SK-N-SH (cell line): ENCODE data around the gene TNS4. TPM values are rescaled to one million over a fixed set of nuclear protein-coding genes. Genes with fewer than 3 reads are reported as not detected.

ENCODE experiments used
- CTCF ChIA-PET: fragments of 300-600, 350-600 bp; formaldehyde crosslinking; extraction: SDS; loops from one replicate; lab custom pipeline; 2021; lab: Yijun Ruan, JAX
- POLR2A ChIA-PET: fragments of 350-600 bp; sonication (Branson Sonifier 250); formaldehyde crosslinking; extraction: SDS; loops from one replicate; lab custom pipeline; 2020; ENCODE audit warnings: antibody characterized with exemption, inconsistent platforms; lab: Yijun Ruan, JAX
- DNase-seq: peaks from one replicate; pipeline ENCODE4 v3.0.0; 2012
- H2AFZ ChIP-seq: fragments of 200-600 bp; sonication (generic); 2 replicates; pipeline ENCODE4 v1.8.1; 2016; ENCODE audit warnings: antibody characterized with exemption, mild to moderate bottlenecking, low read depth
- H3F3A ChIP-seq: fragments of 200-600 bp; sonication (generic); replicated peaks from 2 replicates; pipeline ENCODE3; 2016; ENCODE audit warnings: antibody characterized with exemption, mild to moderate bottlenecking; ENCODE audit not compliant: insufficient read depth
- H3K27ac ChIP-seq, 2 experiments: fragments of 200-500 bp in 1 of 2; fragments of 200-600 bp in 1 of 2; sonication (Bioruptor generic) in 1 of 2; sonication (generic), shearing (Covaris generic) in 1 of 2; 2 replicates each; pipeline versions ENCODE4 v1.5.1 to v1.6.1; 2014 to 2016; ENCODE audit warnings: low read depth in 2 of 2, inconsistent platforms in 1 of 2, low read length in 1 of 2, mild to moderate bottlenecking in 1 of 2, mixed read lengths in 1 of 2
- H3K27me3 ChIP-seq: fragments of 200-600 bp; sonication (generic), shearing (Covaris generic); 2 replicates; pipeline ENCODE4 v1.6.1; 2016; ENCODE audit warnings: mixed run types; ENCODE audit not compliant: insufficient read depth
- H3K36me3 ChIP-seq, 2 experiments: fragments of 200-500 bp in 1 of 2; fragments of 200-600 bp in 1 of 2; sonication (Bioruptor generic) in 1 of 2; sonication (generic) in 1 of 2; replicated peaks in 1 of 2; 2 replicates each; pipeline versions ENCODE3 to v1.5.1; 2014 to 2016; ENCODE audit warnings: low read length in 1 of 2, mild to moderate bottlenecking in 1 of 2; ENCODE audit not compliant: insufficient read depth in 2 of 2, control insufficient read depth in 1 of 2
- H3K4me1 ChIP-seq, 2 experiments: fragments of 200-500 bp in 1 of 2; fragments of 200-600 bp in 1 of 2; sonication (Bioruptor generic) in 1 of 2; sonication (generic), shearing (Covaris generic) in 1 of 2; 2 replicates each; pipeline versions ENCODE4 v1.5.1 to v1.6.1; 2014 to 2016; ENCODE audit warnings: low read depth in 1 of 2, low read length in 1 of 2, mixed run types in 1 of 2; ENCODE audit not compliant: insufficient read depth in 2 of 2, control insufficient read depth in 1 of 2
- H3K4me2 ChIP-seq: fragments of 200-600 bp; sonication (generic), shearing (Covaris generic); 2 replicates; pipeline ENCODE4 v1.6.1; 2017; ENCODE audit warnings: mixed run types
- H3K4me3 ChIP-seq, 2 experiments: fragments of 200-500 bp in 1 of 2; fragments of 200-600 bp in 1 of 2; sonication (Bioruptor generic) in 1 of 2; sonication (generic), shearing (Covaris generic) in 1 of 2; 2 replicates each; pipeline versions ENCODE4 v1.5.1 to v1.8.1; 2014 to 2016; ENCODE audit warnings: low read depth in 2 of 2, inconsistent platforms in 1 of 2, low read length in 1 of 2, mild to moderate bottlenecking in 1 of 2, mixed read lengths in 1 of 2, moderate library complexity in 1 of 2
- H3K79me2 ChIP-seq: fragments of 200-600 bp; sonication (generic); 2 replicates; pipeline ENCODE4 v1.8.1; 2017; ENCODE audit warnings: mild to moderate bottlenecking; ENCODE audit not compliant: insufficient read depth
- H3K9ac ChIP-seq: fragments of 200-600 bp; sonication (generic); 2 replicates; pipeline ENCODE4 v1.6.1; 2017; ENCODE audit warnings: mixed run types
- H3K9me2 ChIP-seq: fragments of 200-600 bp; sonication (generic); 2 replicates; pipeline ENCODE4 v1.6.1; 2017; ENCODE audit warnings: mixed run types
- H3K9me3 ChIP-seq: fragments of 200-600 bp; sonication (generic); 2 replicates; pipeline ENCODE4 v1.6.1; 2017; ENCODE audit warnings: mixed run types, mild to moderate bottlenecking, moderate library complexity
- H4K20me1 ChIP-seq: fragments of 200-600 bp; sonication (generic); 2 replicates; pipeline ENCODE4 v1.6.1; 2017; ENCODE audit warnings: mild to moderate bottlenecking, mixed run types; ENCODE audit not compliant: insufficient read depth
- CHD2 ChIP-seq: fragments of 150-350 bp; IDR thresholded peaks from 2 replicates; pipeline ENCODE4 v1.6.1; 2018; ENCODE audit warnings: low read length; ENCODE audit not compliant: partially characterized antibody
- ELF1 ChIP-seq: IDR thresholded peaks from 2 replicates; pipeline ENCODE4 v1.4.0; 2012
- EP300 ChIP-seq, 2 experiments: IDR thresholded peaks; 2 replicates each; pipeline versions ENCODE4 v1.4.0 to v1.6.1; 2012; ENCODE audit warnings: borderline replicate concordance in 1 of 2, low read depth in 1 of 2, low read length in 1 of 2
- EZH2phosphoT487 ChIP-seq: fragments of 200-600 bp; sonication (generic); IDR thresholded peaks from 2 replicates; pipeline ENCODE4 v1.6.1; 2017; ENCODE audit warnings: low read depth, mixed run types, mild to moderate bottlenecking, antibody characterized with exemption, moderate library complexity, borderline replicate concordance
- FOXJ3 ChIP-seq: sonication (generic); formaldehyde crosslinking; IDR thresholded peaks from 2 replicates; pipeline ENCODE4 v1.5.1; 2020; ENCODE audit warnings: mild to moderate bottlenecking, missing genetic modification reagents
- GATA2 ChIP-seq: sonication (generic); formaldehyde crosslinking; IDR thresholded peaks from 2 replicates; pipeline ENCODE4 v1.5.0; 2020; ENCODE audit warnings: mild to moderate bottlenecking, missing genetic modification reagents
- MEF2A ChIP-seq: IDR thresholded peaks from 2 replicates; pipeline ENCODE4 v1.4.0; 2012; ENCODE audit warnings: low read depth, borderline replicate concordance
- MXI1 ChIP-seq: IDR thresholded peaks from 2 replicates; pipeline ENCODE4 v1.6.1; 2012; ENCODE audit warnings: mild to moderate bottlenecking, low read depth, low read length, improper control_type of control experiment
- NFIC ChIP-seq: IDR thresholded peaks from 2 replicates; pipeline ENCODE4 v1.4.0; 2012; ENCODE audit warnings: borderline replicate concordance
- RCOR1 ChIP-seq: fragments of 150-350 bp; IDR thresholded peaks from 2 replicates; pipeline ENCODE4 v1.6.1; 2017; ENCODE audit warnings: antibody characterized with exemption, low read length
- RFX5 ChIP-seq: IDR thresholded peaks from 2 replicates; pipeline ENCODE4 v1.6.1; 2012; ENCODE audit warnings: mild to moderate bottlenecking, improper control_type of control experiment, low read length
- RXRA ChIP-seq: IDR thresholded peaks from 2 replicates; pipeline ENCODE4 v1.4.0; 2012; ENCODE audit warnings: low read depth, mild to moderate bottlenecking, borderline replicate concordance
- TAF1 ChIP-seq: IDR thresholded peaks from 2 replicates; pipeline ENCODE4 v1.6.1; 2012; ENCODE audit warnings: low read depth, mild to moderate bottlenecking, low read length, moderate library complexity, borderline replicate concordance
- TCF12 ChIP-seq: IDR thresholded peaks from 2 replicates; pipeline ENCODE4 v1.4.0; 2012
- TEAD4 ChIP-seq: IDR thresholded peaks from 2 replicates; pipeline ENCODE4 v1.4.0; 2012; ENCODE audit warnings: mild to moderate bottlenecking, borderline replicate concordance; ENCODE audit not compliant: insufficient read depth
- WGBS: methylation state at CpG from one replicate; pipeline ENCODE4 v1.1.6; 2017; ENCODE audit warnings: low lambda C conversion rate; 5-methylcytosine and 5-hydroxymethylcytosine counted together
- polyA plus RNA-seq, 3 experiments: library from polyadenylated mRNA; depleted of rRNA; stranded (reverse); fragments of >200 nt; gene quantifications; 2 replicates each; pipeline ENCODE4 v1.2.3, GENCODE V29; 2012
- TF ChIP-seq, protein P1 (sequence below): IDR thresholded peaks from 2 replicates; pipeline ENCODE4; 2012
- TF ChIP-seq, protein P2 (sequence below): IDR thresholded peaks from 2 replicates; pipeline ENCODE4 v1.6.1; 2012; ENCODE audit warnings: mild to moderate bottlenecking, low read depth, low read length, moderate library complexity
- TF ChIP-seq, protein P3 (sequence below): fragments of 200-600 bp; sonication (generic); IDR thresholded peaks from 2 replicates; pipeline ENCODE4 v1.6.1; 2017; ENCODE audit warnings: antibody characterized with exemption, mild to moderate bottlenecking, moderate library complexity
- TF ChIP-seq, protein P4 (sequence below): IDR thresholded peaks from 2 replicates; pipeline ENCODE4 v1.4.0; 2012; ENCODE audit warnings: low read depth

TNS4 gene
- polyA plus RNA-seq, 1 of the 3 experiments (the other 2 are of a cell fraction) = not detected

DNA sequence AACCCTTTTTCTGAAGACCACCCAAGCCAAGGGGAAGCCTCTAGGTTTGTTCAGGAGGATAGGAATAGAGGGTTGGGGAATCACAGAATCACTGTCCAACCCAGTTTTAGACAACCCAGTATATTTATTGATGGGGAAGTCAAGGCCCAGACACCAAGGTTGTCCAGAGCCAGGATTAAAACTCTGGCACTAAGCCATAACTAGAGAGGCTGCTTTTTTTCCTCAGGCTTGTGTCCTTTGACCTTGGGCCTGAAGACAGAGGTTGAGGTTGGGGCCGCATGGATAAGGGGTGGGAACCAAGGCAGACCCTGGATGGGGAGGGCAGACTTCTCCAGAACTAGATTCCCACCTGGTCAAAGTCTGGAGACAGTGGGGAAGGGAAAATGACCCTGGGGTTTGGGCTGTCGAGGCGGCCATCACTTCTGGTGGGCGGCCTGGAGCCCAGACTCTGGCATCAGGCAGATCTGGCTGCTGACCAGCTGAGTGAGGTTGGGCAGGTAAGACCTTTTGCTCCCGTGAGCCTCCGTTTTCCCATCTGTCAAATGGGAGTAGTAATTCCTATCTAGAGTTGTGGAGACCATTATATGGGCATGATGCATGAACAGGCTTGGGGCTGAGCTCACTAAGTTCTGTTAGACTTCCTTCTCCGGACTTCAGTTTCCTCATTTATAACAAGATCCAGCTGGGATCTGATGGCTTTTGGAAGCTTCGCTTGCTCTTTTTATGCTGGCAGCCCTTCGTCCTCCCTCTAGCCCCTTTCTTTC lies 40.3 kb downstream of the TNS4 start:
- WGBS = 77% methylated on average over 8 of the region's 9 CpGs
- no peak overlapping the region for H3K4me2 ChIP-seq
- CTCF ChIA-PET = interaction anchor here (1.1 to 16.9 kb wide), 14 partner anchors 9 to 158 kb away, joined by 3 to 265 read pairs (median 7); partner anchors contain the start of gene IGFBP4

DNA sequence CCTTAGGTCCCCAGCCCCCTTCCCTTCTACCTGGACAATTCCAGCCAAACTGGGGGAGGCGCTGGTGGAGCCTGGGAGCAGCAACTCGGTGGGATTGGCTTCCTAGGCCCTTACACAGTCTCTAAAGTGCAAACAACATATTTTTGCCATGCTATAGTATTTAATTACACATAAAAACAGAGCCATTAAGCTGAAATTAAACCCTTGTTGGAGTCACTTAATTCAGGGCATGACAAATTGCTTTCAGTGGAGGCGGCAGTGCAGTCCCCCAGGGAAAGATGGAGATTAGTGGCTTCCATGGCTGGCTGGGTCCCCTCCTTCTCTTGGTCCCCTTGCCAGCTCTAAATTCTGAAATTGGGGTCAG lies 40.8 kb downstream of the TNS4 start:
- POLR2A ChIA-PET = interaction anchor here (1.3 to 2.8 kb wide), 5 partner anchors 9 to 153 kb away, joined by 3 to 15 read pairs (median 5); no protein-coding TSS in a partner anchor
- peak overlapping the region in 1 of 2 experiments; percentile 92; a peak in 2 of 4 replicates for H3K27ac ChIP-seq
- 0 out of 2 replicates have a peak, but pooled peaks have one; percentile 39 for TF ChIP-seq FOXJ3 (CRISPR knock-in tag)
- TF ChIP-seq, protein P1, sequence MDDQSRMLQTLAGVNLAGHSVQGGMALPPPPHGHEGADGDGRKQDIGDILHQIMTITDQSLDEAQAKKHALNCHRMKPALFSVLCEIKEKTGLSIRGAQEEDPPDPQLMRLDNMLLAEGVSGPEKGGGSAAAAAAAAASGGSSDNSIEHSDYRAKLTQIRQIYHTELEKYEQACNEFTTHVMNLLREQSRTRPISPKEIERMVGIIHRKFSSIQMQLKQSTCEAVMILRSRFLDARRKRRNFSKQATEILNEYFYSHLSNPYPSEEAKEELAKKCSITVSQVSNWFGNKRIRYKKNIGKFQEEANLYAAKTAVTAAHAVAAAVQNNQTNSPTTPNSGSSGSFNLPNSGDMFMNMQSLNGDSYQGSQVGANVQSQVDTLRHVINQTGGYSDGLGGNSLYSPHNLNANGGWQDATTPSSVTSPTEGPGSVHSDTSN = 0 out of 2 replicates have a peak, but pooled peaks have one; percentile 4
- no peak for TF ChIP-seq MEF2A
- TF ChIP-seq RCOR1 = peak; percentile 96
- TF ChIP-seq RFX5 = no peak
- peak in 1 of 2 experiments; percentile 92; a peak in 2 of 4 replicates for TF ChIP-seq EP300 (IDR thresholded peaks at IDR 0.05; ENCODE audit: borderline replicate concordance in 1 of 2, low read depth in 1 of 2, low read length in 1 of 2)
- no peak for TF ChIP-seq TAF1
- TF ChIP-seq, protein P2, sequence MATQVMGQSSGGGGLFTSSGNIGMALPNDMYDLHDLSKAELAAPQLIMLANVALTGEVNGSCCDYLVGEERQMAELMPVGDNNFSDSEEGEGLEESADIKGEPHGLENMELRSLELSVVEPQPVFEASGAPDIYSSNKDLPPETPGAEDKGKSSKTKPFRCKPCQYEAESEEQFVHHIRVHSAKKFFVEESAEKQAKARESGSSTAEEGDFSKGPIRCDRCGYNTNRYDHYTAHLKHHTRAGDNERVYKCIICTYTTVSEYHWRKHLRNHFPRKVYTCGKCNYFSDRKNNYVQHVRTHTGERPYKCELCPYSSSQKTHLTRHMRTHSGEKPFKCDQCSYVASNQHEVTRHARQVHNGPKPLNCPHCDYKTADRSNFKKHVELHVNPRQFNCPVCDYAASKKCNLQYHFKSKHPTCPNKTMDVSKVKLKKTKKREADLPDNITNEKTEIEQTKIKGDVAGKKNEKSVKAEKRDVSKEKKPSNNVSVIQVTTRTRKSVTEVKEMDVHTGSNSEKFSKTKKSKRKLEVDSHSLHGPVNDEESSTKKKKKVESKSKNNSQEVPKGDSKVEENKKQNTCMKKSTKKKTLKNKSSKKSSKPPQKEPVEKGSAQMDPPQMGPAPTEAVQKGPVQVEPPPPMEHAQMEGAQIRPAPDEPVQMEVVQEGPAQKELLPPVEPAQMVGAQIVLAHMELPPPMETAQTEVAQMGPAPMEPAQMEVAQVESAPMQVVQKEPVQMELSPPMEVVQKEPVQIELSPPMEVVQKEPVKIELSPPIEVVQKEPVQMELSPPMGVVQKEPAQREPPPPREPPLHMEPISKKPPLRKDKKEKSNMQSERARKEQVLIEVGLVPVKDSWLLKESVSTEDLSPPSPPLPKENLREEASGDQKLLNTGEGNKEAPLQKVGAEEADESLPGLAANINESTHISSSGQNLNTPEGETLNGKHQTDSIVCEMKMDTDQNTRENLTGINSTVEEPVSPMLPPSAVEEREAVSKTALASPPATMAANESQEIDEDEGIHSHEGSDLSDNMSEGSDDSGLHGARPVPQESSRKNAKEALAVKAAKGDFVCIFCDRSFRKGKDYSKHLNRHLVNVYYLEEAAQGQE = no peak
- no peak for TF ChIP-seq NFIC
- TF ChIP-seq RXRA = no peak
- no peak for TF ChIP-seq ELF1
- TF ChIP-seq CHD2 = peak; percentile 69
- peak; percentile 82 for TF ChIP-seq GATA2
- TF ChIP-seq TCF12 = peak; percentile 42; the same call in 1 of the 2 replicates
- TF ChIP-seq, protein P3, sequence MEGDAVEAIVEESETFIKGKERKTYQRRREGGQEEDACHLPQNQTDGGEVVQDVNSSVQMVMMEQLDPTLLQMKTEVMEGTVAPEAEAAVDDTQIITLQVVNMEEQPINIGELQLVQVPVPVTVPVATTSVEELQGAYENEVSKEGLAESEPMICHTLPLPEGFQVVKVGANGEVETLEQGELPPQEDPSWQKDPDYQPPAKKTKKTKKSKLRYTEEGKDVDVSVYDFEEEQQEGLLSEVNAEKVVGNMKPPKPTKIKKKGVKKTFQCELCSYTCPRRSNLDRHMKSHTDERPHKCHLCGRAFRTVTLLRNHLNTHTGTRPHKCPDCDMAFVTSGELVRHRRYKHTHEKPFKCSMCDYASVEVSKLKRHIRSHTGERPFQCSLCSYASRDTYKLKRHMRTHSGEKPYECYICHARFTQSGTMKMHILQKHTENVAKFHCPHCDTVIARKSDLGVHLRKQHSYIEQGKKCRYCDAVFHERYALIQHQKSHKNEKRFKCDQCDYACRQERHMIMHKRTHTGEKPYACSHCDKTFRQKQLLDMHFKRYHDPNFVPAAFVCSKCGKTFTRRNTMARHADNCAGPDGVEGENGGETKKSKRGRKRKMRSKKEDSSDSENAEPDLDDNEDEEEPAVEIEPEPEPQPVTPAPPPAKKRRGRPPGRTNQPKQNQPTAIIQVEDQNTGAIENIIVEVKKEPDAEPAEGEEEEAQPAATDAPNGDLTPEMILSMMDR = no peak
- no peak for TF ChIP-seq EZH2phosphoT487
- TF ChIP-seq TEAD4 = 0 out of 2 replicates have a peak, but pooled peaks have one; percentile 6

More for the DNA sequence above, 40.3 kb downstream of the TNS4 start:
- no peaks in the 10 kb centered on the region for H4K20me1 ChIP-seq
- H3K36me3 ChIP-seq = peaks cover 6 to 7% of the 10 kb centered on the region in 2 experiments
- H3K4me1 ChIP-seq = peaks cover 30 to 73% of the 10 kb centered on the region in 2 experiments
- H3K79me2 ChIP-seq = no peaks in the 10 kb centered on the region
- no peak overlapping the region for H3K9ac ChIP-seq
- H3K4me3 ChIP-seq = no peak overlapping the region
- POLR2A ChIA-PET = interaction anchor here (0.5 to 2.8 kb wide), 9 partner anchors 9 to 154 kb away, joined by 3 to 15 read pairs (median 5); partner anchors contain the start of gene IGFBP4
- no peak for TF ChIP-seq TAF1
- TF ChIP-seq, protein P4, sequence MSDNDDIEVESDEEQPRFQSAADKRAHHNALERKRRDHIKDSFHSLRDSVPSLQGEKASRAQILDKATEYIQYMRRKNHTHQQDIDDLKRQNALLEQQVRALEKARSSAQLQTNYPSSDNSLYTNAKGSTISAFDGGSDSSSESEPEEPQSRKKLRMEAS = no peak
- TF ChIP-seq MXI1 = 0 out of 2 replicates have a peak, but pooled peaks have one; percentile 25
- no peak for TF ChIP-seq RXRA
- DNase-seq = no peak
- no peaks in the 10 kb centered on the region for H3K9me3 ChIP-seq
- H2AFZ ChIP-seq = no peak overlapping the region
- H3K27ac ChIP-seq = peak overlapping the region in 1 of 2 experiments; percentile 92; a peak in 2 of 4 replicates
- H3K27me3 ChIP-seq = no peaks in the 10 kb centered on the region
- H3F3A ChIP-seq = peaks cover 4% of the 10 kb centered on the region
- no peaks in the 10 kb centered on the region for H3K9me2 ChIP-seq

More for the DNA sequence above, 40.8 kb downstream of the TNS4 start:
- Histone ChIP-seq H3K9me2 (no peaks in the 10 kb centered on the region), H3K9me3 (no peaks in the 10 kb centered on the region), H3K27me3 (no peaks in the 10 kb centered on the region), H4K20me1 (no peaks in the 10 kb centered on the region), H3K4me1 (peaks cover 30 to 73% of the 10 kb centered on the region in 2 experiments), H3K4me3 (no peak overlapping the region), H3K9ac (no peak overlapping the region), H3K79me2 (no peaks in the 10 kb centered on the region), H2AFZ (no peak overlapping the region), H3K36me3 (peaks cover 11 to 12% of the 10 kb centered on the region in 2 experiments), H3K4me2 (no peak overlapping the region), H3F3A (peaks cover 7% of the 10 kb centered on the region)
- CTCF ChIA-PET = interaction anchor here (1.1 to 16.9 kb wide), 11 partner anchors 11 to 157 kb away, joined by 3 to 265 read pairs (median 7); partner anchors contain the start of gene IGFBP4
- DNase-seq = peak; percentile 78
- 72% methylated on average over 3 of the region's 3 CpGs for WGBS
